GM19395 (cell line): Measurements from ENCODE around the gene FAIM2.

Source experiments
- ATAC-seq: cut with Tn5 transposase; IDR thresholded peaks from one replicate; pipeline ENCODE4 v1.9.1; 2021; ENCODE audit warnings: mild to moderate bottlenecking, moderate library complexity; ENCODE audit not compliant: unreplicated experiment

Gene FAIM2

GRCh38 chr12:49899921-49900320 is 3.8 kb downstream of the FAIM2 start:
- no peak for ATAC-seq

GRCh38 chr12:49899286-49899843 is 4.3 kb downstream of the FAIM2 start:
- no peak for ATAC-seq

GRCh38 chr12:49897276-49897675 is 6.4 kb downstream of the FAIM2 start:
- ATAC-seq, result no peak

GRCh38 chr12:49895773-49896172 is 7.9 kb downstream of the FAIM2 start:
- ATAC-seq, result no peak

- ATAC-seq, result no peak
These were observed 8.9 kb downstream of the FAIM2 start for GRCh38 chr12:49894751-49895148.

GRCh38 chr12:49893753-49894750 is 9.6 kb downstream of the FAIM2 start:
- no peak for ATAC-seq

GRCh38 chr12:49892732-49893317 is 10.9 kb downstream of the FAIM2 start:
- ATAC-seq, result no peak

GRCh38 chr12:49892084-49892731 is 11.5 kb downstream of the FAIM2 start:
- no peak for ATAC-seq

- no peak for ATAC-seq
These were observed 12.2 kb downstream of the FAIM2 start for GRCh38 chr12:49891476-49891875.

GRCh38 chr12:49891012-49891411 is 12.7 kb downstream of the FAIM2 start:
- no peak for ATAC-seq

- ATAC-seq, result no peak
These were observed 13.6 kb downstream of the FAIM2 start for GRCh38 chr12:49890096-49890461.

- no peak for ATAC-seq
These were observed 14.2 kb downstream of the FAIM2 start for GRCh38 chr12:49889361-49890095.

- no peak for ATAC-seq
These were observed 15.1 kb downstream of the FAIM2 start for GRCh38 chr12:49888461-49889151.

GRCh38 chr12:49887536-49888401 is 15.9 kb downstream of the FAIM2 start:
- ATAC-seq, result no peak

GRCh38 chr12:49887091-49887490 is 16.6 kb downstream of the FAIM2 start:
- no peak for ATAC-seq

GRCh38 chr12:49885663-49886461 is 17.8 kb downstream of the FAIM2 start:
- ATAC-seq, result no peak

- no peak for ATAC-seq
These were observed 18.6 kb downstream of the FAIM2 start for GRCh38 chr12:49885118-49885517.

- no peak for ATAC-seq
These were observed 20.7 kb downstream of the FAIM2 start for GRCh38 chr12:49882851-49883464.
